Liver (tissue), 9 donors: ENCODE results near the gene MFSD6. TPM values are rescaled to one million over a fixed set of nuclear protein-coding genes. Genes with fewer than 3 reads are reported as not detected.

Source experiments
- DNase-seq: peaks from one replicate; pipeline ENCODE4 v3.0.0-alpha.2; 2017; ENCODE audit warnings: low spot score
- H3K27ac ChIP-seq, 2 donors: one replicate each; pipeline ENCODE4 v1.7.0; 2013; ENCODE audit warnings: inconsistent platforms in 2 of 2, low read length in 2 of 2, control low read depth in 1 of 2, low read depth in 1 of 2, mild to moderate bottlenecking in 1 of 2
- H3K27me3 ChIP-seq, 4 donors: one replicate each; pipeline versions ENCODE4 v1.6.1 to v1.7.0; 2013; ENCODE audit warnings: low read length in 3 of 4, inconsistent platforms in 1 of 4, mild to moderate bottlenecking in 1 of 4, moderate library complexity in 1 of 4; ENCODE audit not compliant: control insufficient read depth in 4 of 4, insufficient read depth in 4 of 4
- H3K36me3 ChIP-seq, 4 donors: one replicate each; pipeline versions ENCODE4 v1.6.1 to v1.7.0; 2013; ENCODE audit warnings: low read length in 3 of 4, mild to moderate bottlenecking in 3 of 4, low read depth in 1 of 4, moderate library complexity in 1 of 4; ENCODE audit not compliant: control insufficient read depth in 4 of 4, insufficient read depth in 3 of 4
- H3K4me1 ChIP-seq, 4 donors: one replicate each; pipeline versions ENCODE4 v1.6.1 to v1.7.0; 2013; ENCODE audit warnings: low read length in 3 of 4, mild to moderate bottlenecking in 3 of 4, moderate library complexity in 1 of 4; ENCODE audit not compliant: control insufficient read depth in 4 of 4, insufficient read depth in 4 of 4
- H3K4me3 ChIP-seq, 3 donors: one replicate each; pipeline versions ENCODE4 v1.6.1 to v1.7.0; 2013; ENCODE audit warnings: low read length in 3 of 3, control low read depth in 1 of 3, low read depth in 1 of 3, mild to moderate bottlenecking in 1 of 3
- H3K9ac ChIP-seq, 2 donors: one replicate each; pipeline ENCODE4 v1.7.0; 2013; ENCODE audit warnings: low read length in 2 of 2, mild to moderate bottlenecking in 2 of 2, moderate library complexity in 2 of 2, control low read depth in 1 of 2, low read depth in 1 of 2
- H3K9me3 ChIP-seq, 4 donors: one replicate each; pipeline versions ENCODE4 v1.6.1 to v1.7.0; 2013; ENCODE audit warnings: low read length in 3 of 4; ENCODE audit not compliant: control insufficient read depth in 4 of 4
- EGR1 ChIP-seq, 2 donors: IDR thresholded peaks; 2 replicates each; pipeline ENCODE4 v1.6.1; 2016 to 2018; ENCODE audit warnings: antibody characterized with exemption in 2 of 2, low read depth in 2 of 2
- FOXA1 ChIP-seq: IDR thresholded peaks from 2 replicates; pipeline ENCODE4 v1.6.1; 2016; ENCODE audit warnings: antibody characterized with exemption
- FOXA2 ChIP-seq: IDR thresholded peaks from 2 replicates; pipeline ENCODE4 v1.6.1; 2016; ENCODE audit warnings: antibody characterized with exemption
- GABPA ChIP-seq, 2 donors: IDR thresholded peaks in 1 of 2; conservative IDR thresholded peaks in 1 of 2; 2 replicates each; pipeline ENCODE4 v1.6.1; 2016; ENCODE audit warnings: antibody characterized with exemption in 2 of 2, mild to moderate bottlenecking in 1 of 2, moderate library complexity in 1 of 2
- HNF4A ChIP-seq, 2 donors: conservative IDR thresholded peaks; 2 replicates each; pipeline ENCODE4 v1.6.1; 2016; ENCODE audit warnings: antibody characterized with exemption in 2 of 2, mild to moderate bottlenecking in 2 of 2
- HNF4G ChIP-seq: IDR thresholded peaks from 2 replicates; pipeline ENCODE4 v1.6.1; 2016; ENCODE audit warnings: antibody characterized with exemption
- JUND ChIP-seq, 2 donors: IDR thresholded peaks; 2 replicates each; pipeline ENCODE4 v1.6.1; 2016; ENCODE audit warnings: antibody characterized with exemption in 2 of 2
- MAX ChIP-seq: IDR thresholded peaks from 2 replicates; pipeline ENCODE4 v1.6.1; 2016; ENCODE audit warnings: antibody characterized with exemption
- NR2F2 ChIP-seq: IDR thresholded peaks from 2 replicates; pipeline ENCODE4 v1.6.1; 2016; ENCODE audit warnings: antibody characterized with exemption
- RAD21 ChIP-seq, 2 donors: IDR thresholded peaks; 2 replicates each; pipeline ENCODE4 v1.6.1; 2016; ENCODE audit warnings: antibody characterized with exemption in 2 of 2, mild to moderate bottlenecking in 2 of 2
- RXRA ChIP-seq, 2 donors: IDR thresholded peaks; 2 replicates each; pipeline ENCODE4 v1.6.1; 2017 to 2018; ENCODE audit warnings: antibody characterized with exemption in 2 of 2, mild to moderate bottlenecking in 1 of 2
- SP1 ChIP-seq: IDR thresholded peaks from 2 replicates; pipeline ENCODE4 v1.6.1; 2018; ENCODE audit warnings: antibody characterized with exemption, mild to moderate bottlenecking
- TAF1 ChIP-seq: conservative IDR thresholded peaks from 2 replicates; pipeline ENCODE4 v1.6.1; 2016; ENCODE audit warnings: antibody characterized with exemption, mild to moderate bottlenecking
- YY1 ChIP-seq: IDR thresholded peaks from 2 replicates; pipeline ENCODE4 v1.6.1; 2016; ENCODE audit warnings: antibody characterized with exemption, mild to moderate bottlenecking
- WGBS: extraction: QIAGEN DNeasy Blood & Tissue Kit; methylation state at CpG from one replicate; pipeline ENCODE4 v1.1.7; 2013; 5-methylcytosine and 5-hydroxymethylcytosine counted together
- polyA plus RNA-seq, 2 donors: library from polyadenylated mRNA; stranded (reverse) in 1 of 2; unstranded in 1 of 2; fragments of 200-250 nt in 1 of 2; fragments of >200 nt in 1 of 2; fragmentation: Nextera tagmentation in 1 of 2; extraction: Ambion mirVana in 1 of 2; gene quantifications; one replicate each; pipeline versions ENCODE4 v1.2.1 to v1.2.3, GENCODE V29; 2013 to 2015
- total RNA-seq, 2 donors: library from RNA; depleted of rRNA; stranded (reverse); fragments of >200 nt; gene quantifications; one replicate each; pipeline ENCODE4 v1.2.3, GENCODE V29; 2014
- TF ChIP-seq, protein P1 (sequence below): IDR thresholded peaks from 2 replicates; pipeline ENCODE4 v1.6.1; 2016; ENCODE audit warnings: antibody characterized with exemption
- TF ChIP-seq, protein P2 (sequence below): IDR thresholded peaks from 2 replicates; pipeline ENCODE4 v1.6.1; 2016; ENCODE audit warnings: antibody characterized with exemption, mild to moderate bottlenecking
- TF ChIP-seq, protein P3 (sequence below): IDR thresholded peaks from 2 replicates; pipeline ENCODE4 v1.6.1; 2016; ENCODE audit warnings: antibody characterized with exemption
- TF ChIP-seq, protein P4 (sequence below): fragments of 150-350 bp; IDR thresholded peaks from 2 replicates; pipeline ENCODE4 v1.5.1; 2017; ENCODE audit warnings: improper control_type of control experiment, low read depth, low read length; ENCODE audit not compliant: missing input control
- donor health status: healthy.
- donor health status: healthy.
- donor health status: healthy.
- donor health status: healthy.
- donor health status: healthy.

Gene MFSD6
- total and polyA plus RNA-seq, 4 donors, result 0.83 to 9.5 (median 2.4) TPM

DNA sequence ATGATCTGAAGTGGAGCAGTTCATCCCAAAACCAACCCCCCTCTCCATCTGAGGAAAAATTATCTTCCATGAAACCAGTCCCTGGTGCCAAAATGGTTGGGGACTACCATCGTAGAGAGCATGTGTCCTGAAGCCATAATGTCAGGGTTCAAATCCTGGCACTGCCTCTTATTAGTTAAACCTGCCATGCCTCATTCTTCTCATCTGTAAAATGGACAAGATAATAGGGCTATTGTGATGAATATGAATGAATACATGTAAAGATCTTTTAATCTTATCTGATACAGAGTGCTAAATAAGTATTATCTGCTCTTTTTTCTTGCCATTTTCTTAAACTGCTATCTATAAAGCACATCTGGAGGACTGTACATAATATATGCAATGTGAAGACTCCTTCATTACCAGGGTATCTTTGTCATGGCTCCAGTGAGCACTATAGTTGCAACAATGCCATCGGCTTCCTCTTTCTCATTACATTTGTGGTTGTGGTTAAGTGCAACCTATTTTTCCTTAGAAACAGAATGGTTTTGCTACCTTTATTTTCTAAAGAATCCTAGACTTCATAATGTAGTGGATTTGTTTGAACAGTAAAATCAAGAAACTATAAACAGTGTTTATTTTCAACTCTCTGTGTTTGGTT, 27.0 kb downstream of the MFSD6 start:
- 88% methylated on average over 2 of the region's 2 CpGs for WGBS
- peaks cover 0 to 2% (median 0%) of the 10 kb centered on the region in 4 donors for H3K4me1 ChIP-seq

DNA sequence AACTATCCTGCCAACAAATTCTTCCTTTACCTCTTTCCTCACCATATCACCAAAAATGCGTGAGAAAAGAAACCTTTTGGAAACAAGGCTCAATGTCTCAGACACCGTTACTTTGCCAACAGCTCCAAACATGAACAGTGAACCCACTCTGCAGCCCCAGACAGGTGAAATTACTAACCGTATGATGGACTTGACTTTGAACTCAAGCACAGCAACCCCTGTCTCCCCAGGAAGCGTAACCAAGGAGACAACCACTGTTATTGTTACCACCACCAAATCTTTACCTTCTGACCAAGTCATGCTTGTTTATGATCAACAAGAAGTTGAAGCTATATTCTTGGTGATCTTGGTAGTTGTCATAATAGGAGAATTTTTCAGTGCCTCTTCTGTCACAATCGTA, 28.4 kb downstream of the MFSD6 start:
- Histone ChIP-seq H3K9me3 (no peaks in the 10 kb centered on the region), H3K27me3 (no peaks in the 10 kb centered on the region), H3K4me3 (no peak overlapping the region), H3K9ac (no peak overlapping the region), H3K27ac (no peak overlapping the region), H3K4me1 (peaks cover 0 to 2% (median 0%) of the 10 kb centered on the region in 4 donors), H3K36me3 (no peaks in the 10 kb centered on the region)
- WGBS, result 94% methylated on average over 5 of the region's 5 CpGs
- no peak for DNase-seq
- TF ChIP-seq EGR1 (IDR thresholded peaks at IDR 0.05; ENCODE audit: low read depth in 2 of 2), result no peak
- no peak for TF ChIP-seq RXRA (IDR thresholded peaks at IDR 0.05)
- TF ChIP-seq, protein P1, sequence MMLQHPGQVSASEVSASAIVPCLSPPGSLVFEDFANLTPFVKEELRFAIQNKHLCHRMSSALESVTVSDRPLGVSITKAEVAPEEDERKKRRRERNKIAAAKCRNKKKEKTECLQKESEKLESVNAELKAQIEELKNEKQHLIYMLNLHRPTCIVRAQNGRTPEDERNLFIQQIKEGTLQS, result no peak
- TF ChIP-seq SP1, result no peak
- no peak for TF ChIP-seq YY1
- TF ChIP-seq, protein P2, sequence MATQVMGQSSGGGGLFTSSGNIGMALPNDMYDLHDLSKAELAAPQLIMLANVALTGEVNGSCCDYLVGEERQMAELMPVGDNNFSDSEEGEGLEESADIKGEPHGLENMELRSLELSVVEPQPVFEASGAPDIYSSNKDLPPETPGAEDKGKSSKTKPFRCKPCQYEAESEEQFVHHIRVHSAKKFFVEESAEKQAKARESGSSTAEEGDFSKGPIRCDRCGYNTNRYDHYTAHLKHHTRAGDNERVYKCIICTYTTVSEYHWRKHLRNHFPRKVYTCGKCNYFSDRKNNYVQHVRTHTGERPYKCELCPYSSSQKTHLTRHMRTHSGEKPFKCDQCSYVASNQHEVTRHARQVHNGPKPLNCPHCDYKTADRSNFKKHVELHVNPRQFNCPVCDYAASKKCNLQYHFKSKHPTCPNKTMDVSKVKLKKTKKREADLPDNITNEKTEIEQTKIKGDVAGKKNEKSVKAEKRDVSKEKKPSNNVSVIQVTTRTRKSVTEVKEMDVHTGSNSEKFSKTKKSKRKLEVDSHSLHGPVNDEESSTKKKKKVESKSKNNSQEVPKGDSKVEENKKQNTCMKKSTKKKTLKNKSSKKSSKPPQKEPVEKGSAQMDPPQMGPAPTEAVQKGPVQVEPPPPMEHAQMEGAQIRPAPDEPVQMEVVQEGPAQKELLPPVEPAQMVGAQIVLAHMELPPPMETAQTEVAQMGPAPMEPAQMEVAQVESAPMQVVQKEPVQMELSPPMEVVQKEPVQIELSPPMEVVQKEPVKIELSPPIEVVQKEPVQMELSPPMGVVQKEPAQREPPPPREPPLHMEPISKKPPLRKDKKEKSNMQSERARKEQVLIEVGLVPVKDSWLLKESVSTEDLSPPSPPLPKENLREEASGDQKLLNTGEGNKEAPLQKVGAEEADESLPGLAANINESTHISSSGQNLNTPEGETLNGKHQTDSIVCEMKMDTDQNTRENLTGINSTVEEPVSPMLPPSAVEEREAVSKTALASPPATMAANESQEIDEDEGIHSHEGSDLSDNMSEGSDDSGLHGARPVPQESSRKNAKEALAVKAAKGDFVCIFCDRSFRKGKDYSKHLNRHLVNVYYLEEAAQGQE, result no peak
- no peak for TF ChIP-seq RAD21 (IDR thresholded peaks at IDR 0.05)
- no peak for TF ChIP-seq GABPA (IDR thresholded peaks at IDR 0.05 in 1 of 2, conservative IDR thresholded peaks at IDR 0.05 in 1 of 2)
- TF ChIP-seq, protein P3, sequence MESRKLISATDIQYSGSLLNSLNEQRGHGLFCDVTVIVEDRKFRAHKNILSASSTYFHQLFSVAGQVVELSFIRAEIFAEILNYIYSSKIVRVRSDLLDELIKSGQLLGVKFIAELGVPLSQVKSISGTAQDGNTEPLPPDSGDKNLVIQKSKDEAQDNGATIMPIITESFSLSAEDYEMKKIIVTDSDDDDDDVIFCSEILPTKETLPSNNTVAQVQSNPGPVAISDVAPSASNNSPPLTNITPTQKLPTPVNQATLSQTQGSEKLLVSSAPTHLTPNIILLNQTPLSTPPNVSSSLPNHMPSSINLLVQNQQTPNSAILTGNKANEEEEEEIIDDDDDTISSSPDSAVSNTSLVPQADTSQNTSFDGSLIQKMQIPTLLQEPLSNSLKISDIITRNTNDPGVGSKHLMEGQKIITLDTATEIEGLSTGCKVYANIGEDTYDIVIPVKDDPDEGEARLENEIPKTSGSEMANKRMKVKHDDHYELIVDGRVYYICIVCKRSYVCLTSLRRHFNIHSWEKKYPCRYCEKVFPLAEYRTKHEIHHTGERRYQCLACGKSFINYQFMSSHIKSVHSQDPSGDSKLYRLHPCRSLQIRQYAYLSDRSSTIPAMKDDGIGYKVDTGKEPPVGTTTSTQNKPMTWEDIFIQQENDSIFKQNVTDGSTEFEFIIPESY, result no peak
- no peak for TF ChIP-seq TAF1
- no peak for TF ChIP-seq FOXA2
- no peak for TF ChIP-seq MAX
- no peak for TF ChIP-seq HNF4G
- no peak for TF ChIP-seq JUND (IDR thresholded peaks at IDR 0.05)
- no peak for TF ChIP-seq FOXA1

More for the DNA sequence above, 27.0 kb downstream of the MFSD6 start:
- Histone ChIP-seq H3K4me3 (no peak overlapping the region), H3K36me3 (no peaks in the 10 kb centered on the region), H3K27me3 (no peaks in the 10 kb centered on the region), H3K9me3 (no peaks in the 10 kb centered on the region), H3K27ac (no peak overlapping the region), H3K9ac (no peak overlapping the region)
- TF ChIP-seq YY1, result no peak
- TF ChIP-seq NR2F2, result no peak
- TF ChIP-seq, protein P3, result no peak
- TF ChIP-seq HNF4A (conservative IDR thresholded peaks at IDR 0.05), result no peak
- TF ChIP-seq RAD21 (IDR thresholded peaks at IDR 0.05), result no peak
- no peak for TF ChIP-seq FOXA2
- TF ChIP-seq, protein P1, result no peak
- no peak for TF ChIP-seq EGR1 (IDR thresholded peaks at IDR 0.05; ENCODE audit: low read depth in 2 of 2)
- TF ChIP-seq GABPA (IDR thresholded peaks at IDR 0.05 in 1 of 2, conservative IDR thresholded peaks at IDR 0.05 in 1 of 2), result no peak
- TF ChIP-seq, protein P4, sequence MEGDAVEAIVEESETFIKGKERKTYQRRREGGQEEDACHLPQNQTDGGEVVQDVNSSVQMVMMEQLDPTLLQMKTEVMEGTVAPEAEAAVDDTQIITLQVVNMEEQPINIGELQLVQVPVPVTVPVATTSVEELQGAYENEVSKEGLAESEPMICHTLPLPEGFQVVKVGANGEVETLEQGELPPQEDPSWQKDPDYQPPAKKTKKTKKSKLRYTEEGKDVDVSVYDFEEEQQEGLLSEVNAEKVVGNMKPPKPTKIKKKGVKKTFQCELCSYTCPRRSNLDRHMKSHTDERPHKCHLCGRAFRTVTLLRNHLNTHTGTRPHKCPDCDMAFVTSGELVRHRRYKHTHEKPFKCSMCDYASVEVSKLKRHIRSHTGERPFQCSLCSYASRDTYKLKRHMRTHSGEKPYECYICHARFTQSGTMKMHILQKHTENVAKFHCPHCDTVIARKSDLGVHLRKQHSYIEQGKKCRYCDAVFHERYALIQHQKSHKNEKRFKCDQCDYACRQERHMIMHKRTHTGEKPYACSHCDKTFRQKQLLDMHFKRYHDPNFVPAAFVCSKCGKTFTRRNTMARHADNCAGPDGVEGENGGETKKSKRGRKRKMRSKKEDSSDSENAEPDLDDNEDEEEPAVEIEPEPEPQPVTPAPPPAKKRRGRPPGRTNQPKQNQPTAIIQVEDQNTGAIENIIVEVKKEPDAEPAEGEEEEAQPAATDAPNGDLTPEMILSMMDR, result no peak
- TF ChIP-seq HNF4G, result no peak
- no peak for TF ChIP-seq TAF1
- no peak for DNase-seq
